ENCODE data around the gene EPSTI1.
"Not testable (repeated sequence)": the region's sequence is repeated elsewhere in the genome, so short reads cannot be mapped to it uniquely, and the experiment has no call there.

The EPSTI1 gene

GRCh38 chr13:43005460-43006236 is 13.6 kb upstream of the EPSTI1 start:
- no peak for DNase-seq (ENCODE audit: low spot score)

DNA sequence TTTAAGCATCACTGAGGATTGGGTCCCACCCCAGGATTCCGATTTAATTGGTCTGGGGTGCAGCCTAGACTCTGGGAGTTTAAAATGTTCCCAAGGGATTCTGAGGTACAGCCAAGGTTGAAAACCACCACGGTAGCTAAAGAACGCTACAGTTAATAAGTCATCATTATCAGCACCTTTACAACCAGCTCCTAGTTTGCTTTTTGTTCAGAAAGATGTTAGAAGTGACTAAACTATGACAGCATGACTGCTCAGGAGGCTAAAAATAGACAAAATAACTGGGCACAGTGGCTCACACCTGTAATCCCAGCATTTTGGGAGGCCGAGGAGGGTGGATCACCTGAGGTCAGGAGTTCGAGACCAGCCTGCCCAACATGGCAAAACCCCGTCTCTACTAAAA is 11.7 kb upstream of the EPSTI1 start:
- DNase-seq (ENCODE audit: low spot score) = no peak

- DNase-seq (ENCODE audit: low spot score) = no peak
Measured at GRCh38 chr13:43003010-43003409, 11.0 kb upstream of the EPSTI1 start.

GRCh38 chr13:43002021-43002420 is 10.0 kb upstream of the EPSTI1 start:
- no peak for DNase-seq (ENCODE audit: low spot score)

DNA sequence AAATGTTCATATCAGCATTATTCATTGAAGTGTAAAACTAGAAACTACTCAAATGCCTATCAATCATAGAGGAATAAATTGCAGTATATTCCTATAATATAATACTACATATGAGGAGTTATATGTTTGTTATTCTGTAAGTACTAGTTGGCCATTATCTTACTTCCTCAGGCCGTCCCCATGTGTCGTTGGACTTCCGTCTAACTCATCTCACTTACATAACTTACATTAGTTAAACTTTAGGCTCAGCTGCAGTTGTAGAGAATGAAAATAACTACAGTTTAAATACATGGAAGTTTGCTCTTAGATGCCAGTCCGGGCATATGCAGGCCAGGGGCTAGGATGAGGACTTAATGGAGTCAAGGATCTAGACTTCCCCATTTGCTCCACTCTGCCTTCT is 8.6 kb upstream of the EPSTI1 start:
- DNase-seq (ENCODE audit: low spot score) = no peak

GRCh38 chr13:42999491-42999890 is 7.5 kb upstream of the EPSTI1 start:
- DNase-seq (ENCODE audit: low spot score) = no peak

DNA sequence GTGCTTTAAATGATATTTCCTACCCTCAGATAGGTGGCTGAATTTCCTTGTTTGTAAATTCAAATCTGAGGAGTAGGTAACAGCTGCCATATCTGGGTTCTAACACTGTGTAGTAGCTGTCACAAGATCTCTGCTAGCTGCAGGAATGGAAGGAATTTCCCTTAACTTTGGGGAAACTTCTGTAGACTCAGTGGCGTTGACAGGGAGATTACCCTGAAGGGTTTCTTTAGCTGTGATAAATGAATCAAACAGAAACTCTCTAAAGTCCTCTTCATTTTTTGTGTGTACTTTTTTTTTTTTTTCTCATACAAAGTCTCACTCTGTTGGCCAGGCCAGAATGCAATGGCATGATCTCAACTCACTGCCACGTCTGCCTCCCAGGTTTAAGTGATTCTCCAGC is 5.3 kb upstream of the EPSTI1 start:
- no peak for DNase-seq (ENCODE audit: low spot score)

- DNase-seq (ENCODE audit: low spot score) = no peak
Measured at GRCh38 chr13:42996584-42996983, 4.5 kb upstream of the EPSTI1 start.

DNA sequence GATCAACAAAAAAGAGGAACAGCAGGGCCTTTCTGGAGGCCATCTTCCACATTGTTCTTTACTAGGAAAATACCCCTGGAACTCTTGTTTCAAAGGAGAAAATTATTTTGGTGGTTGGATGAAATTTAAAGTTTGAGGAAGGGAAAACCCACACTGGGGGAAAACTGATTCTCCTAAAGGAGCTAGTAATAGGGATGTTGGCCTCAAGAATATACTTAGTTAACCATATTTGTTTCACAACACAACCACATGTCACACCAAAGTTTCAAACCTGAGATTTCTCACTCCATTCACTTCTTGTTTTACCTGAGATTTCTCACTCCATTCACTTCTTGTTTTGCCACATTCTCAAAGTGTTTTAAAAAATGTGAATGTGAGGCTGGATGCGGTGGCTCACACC is 2.8 kb upstream of the EPSTI1 start:
- DNase-seq (ENCODE audit: low spot score) = no peak

DNA sequence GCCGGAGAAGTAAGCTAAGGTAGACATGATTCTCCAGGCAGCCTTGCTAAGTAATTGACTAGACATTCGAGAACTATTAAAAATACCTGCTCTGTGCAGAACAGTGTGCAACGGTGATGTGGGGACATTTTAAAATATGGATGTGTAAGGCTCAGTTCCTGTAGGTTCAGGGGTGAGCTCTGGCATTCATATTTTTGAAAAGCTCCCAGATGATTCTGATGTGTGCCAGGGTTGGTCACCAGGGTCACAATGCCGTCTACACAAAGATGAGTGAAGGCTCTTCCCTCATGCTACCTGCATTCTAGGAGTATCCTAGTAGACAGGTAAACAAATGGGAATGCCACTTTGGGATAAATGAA is 702 bp upstream of the EPSTI1 start:
- no peak for DNase-seq (ENCODE audit: low spot score)

- not testable (repeated sequence) for DNase-seq (ENCODE audit: low spot score)
Measured at GRCh38 chr13:42991233-42991897, 676 bp downstream of the EPSTI1 start.

- no peak for DNase-seq (ENCODE audit: low spot score)
Measured at GRCh38 chr13:42990291-42991232, 1.5 kb downstream of the EPSTI1 start.

GRCh38 chr13:42986176-42986574 is 5.9 kb downstream of the EPSTI1 start:
- DNase-seq (ENCODE audit: low spot score) = no peak

DNA sequence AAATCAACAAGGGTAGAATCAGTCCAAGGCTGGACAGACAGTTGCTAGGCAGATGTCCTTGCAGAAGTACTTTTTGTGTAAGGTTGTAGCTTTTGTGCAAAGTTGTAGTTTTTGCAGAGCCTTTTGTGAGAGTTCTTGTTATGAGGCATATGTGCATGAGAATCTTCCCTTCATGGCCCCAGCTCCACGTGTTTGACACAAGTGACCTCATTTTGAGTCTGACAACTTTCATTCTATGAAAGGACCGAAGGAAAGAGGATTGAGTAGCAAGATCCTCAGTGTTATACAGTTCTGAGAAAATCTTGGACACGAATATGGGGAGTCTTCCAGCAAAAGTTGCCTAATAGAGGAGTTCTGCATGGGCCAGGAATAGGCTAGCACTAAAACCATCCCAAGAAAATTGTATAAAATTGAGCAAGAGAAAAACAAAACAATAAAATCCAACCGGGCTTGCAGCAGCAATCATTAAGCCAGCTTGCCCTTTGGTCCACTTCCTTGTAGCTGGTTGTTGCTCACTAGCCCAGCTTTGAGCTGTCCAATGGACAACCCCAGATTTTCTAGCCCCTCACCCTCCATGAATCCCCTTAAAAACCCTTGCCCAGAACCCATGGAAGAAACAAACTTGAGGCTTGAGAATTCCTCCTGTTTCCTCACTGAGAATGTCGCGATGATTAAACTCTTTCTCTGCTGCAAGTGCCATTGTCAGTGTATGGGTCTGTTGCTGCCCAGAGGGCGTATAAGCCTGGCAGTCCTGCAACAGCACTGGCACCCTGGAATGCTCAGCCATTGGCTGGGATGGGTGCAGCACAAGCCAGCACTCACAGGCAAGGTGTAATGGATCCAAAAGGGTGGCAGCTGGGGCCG is 6.5 kb downstream of the EPSTI1 start:
- no peak for DNase-seq (ENCODE audit: low spot score)

DNA sequence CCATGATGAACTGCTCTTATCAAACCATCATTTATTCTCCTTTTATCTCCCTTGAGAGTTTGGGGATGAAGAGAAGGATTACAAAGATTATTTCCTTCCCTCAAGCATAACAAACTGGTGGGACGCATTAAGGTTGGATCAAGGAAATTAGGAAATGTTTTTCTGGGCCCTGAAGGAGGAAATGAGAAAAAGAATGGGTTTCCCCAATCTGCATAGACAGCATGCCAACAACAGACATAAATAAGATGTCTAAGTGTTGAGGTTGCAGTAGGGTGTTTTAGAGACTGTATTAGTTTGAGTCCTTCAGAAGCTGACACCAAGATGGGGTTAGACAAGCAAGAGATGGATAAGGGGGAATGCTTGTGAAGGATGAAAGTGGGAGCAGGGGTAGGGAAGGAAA is 7.3 kb downstream of the EPSTI1 start:
- DNase-seq (ENCODE audit: low spot score) = no peak

DNA sequence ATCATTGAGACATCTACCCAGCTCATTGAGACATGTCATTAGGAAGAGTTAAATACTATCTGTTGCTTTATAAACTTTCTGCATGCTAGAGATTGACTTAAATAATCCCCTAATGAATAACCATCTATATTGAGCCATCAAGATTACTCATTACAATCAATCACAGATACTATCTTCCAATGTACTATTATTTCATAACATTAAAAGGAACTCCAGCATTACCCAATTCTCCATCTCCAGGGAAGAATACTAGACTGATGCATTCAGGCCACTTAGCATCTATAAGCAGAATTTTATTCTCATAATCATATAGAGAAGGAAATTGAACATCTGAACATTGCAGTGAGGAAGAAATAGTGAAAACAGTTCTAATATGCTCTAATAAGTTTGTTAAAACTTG is 8.0 kb downstream of the EPSTI1 start:
- DNase-seq (ENCODE audit: low spot score) = no peak

GRCh38 chr13:42981853-42982252 is 10.2 kb downstream of the EPSTI1 start:
- DNase-seq (ENCODE audit: low spot score) = no peak

DNA sequence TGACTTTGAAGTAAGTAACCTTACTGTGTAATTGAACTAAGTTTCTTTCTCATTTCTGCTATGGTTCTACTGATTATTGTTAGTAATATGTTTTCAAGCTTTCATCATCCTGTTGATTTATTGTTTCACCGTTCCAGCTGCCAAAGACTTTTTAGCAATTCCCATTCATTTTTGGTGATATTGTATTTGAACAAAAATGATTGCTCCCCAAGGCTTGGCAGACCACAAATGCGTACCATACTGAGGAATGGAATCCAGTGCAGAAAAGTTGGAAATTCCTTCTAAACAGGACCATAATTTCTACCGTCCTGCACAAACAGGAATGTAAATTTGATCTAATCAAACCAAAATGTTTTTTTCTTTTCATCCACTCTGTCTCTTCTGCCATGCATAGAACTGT is 10.7 kb downstream of the EPSTI1 start:
- no peak for DNase-seq (ENCODE audit: low spot score)

DNA sequence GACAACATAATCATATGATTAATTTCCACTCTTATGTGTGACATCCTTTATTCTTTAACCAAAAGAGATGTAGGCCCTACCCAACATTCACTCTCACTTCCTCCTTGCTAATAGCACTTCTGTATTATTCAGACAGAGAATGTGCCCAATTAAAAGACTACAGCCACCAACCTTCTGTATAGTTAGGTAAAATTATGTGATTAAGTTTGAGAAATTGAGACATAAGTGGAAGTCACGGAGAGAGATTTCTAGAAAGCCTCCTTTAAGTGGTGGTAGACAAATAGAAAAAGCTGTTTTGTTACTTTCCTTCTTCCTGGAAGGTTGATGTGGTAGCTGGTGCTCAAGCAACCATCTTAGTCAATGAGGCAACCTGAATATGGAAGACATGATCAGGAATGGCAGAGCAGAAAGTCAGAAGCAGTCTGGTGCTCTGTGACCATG is 14.8 kb downstream of the EPSTI1 start:
- no peak for DNase-seq (ENCODE audit: low spot score)

- no peak for DNase-seq (ENCODE audit: low spot score)
Measured at GRCh38 chr13:42976066-42976465, 16.0 kb downstream of the EPSTI1 start.

- no peak for DNase-seq (ENCODE audit: low spot score)
Measured at GRCh38 chr13:42973581-42973980, 18.5 kb downstream of the EPSTI1 start.
